RWPE2 (cell line): ENCODE measurements around the gene PEAR1.
"Not testable (repeated sequence)": the region's sequence is repeated elsewhere in the genome, so short reads cannot be mapped to it uniquely, and the experiment has no call there.

Experiments
- ATAC-seq: fragments of 200-7000 bp; cut with Tn5 transposase; 3 replicates; pipeline ENCODE4 v1.9.1; 2021; ENCODE audit warnings: low read depth
- DNase-seq: peaks from one replicate; pipeline ENCODE4 v3.0.0-alpha.2; 2020; ENCODE audit warnings: low spot score
- H3K27ac ChIP-seq: fragments of 450-650 bp; 2 replicates; pipeline ENCODE4 v1.5.1; 2017; ENCODE audit warnings: mild to moderate bottlenecking; ENCODE audit not compliant: poor library complexity, severe bottlenecking
- H3K27me3 ChIP-seq: fragments of 250-450 bp; sonication (Bioruptor Pico); 2 replicates; pipeline ENCODE4 v1.5.1; 2021; ENCODE audit warnings: mild to moderate bottlenecking, moderate library complexity; ENCODE audit not compliant: insufficient read depth, poor library complexity, severe bottlenecking
- H3K36me3 ChIP-seq: fragments of 250-450 bp; sonication (Bioruptor Pico); 2 replicates; pipeline ENCODE4 v1.5.1; 2020; ENCODE audit warnings: low read depth, mild to moderate bottlenecking, moderate library complexity
- H3K4me1 ChIP-seq: fragments of 250-450 bp; sonication (Bioruptor Pico); 2 replicates; pipeline ENCODE4 v1.5.1; 2021; ENCODE audit warnings: mild to moderate bottlenecking, moderate library complexity; ENCODE audit not compliant: insufficient read depth, poor library complexity, severe bottlenecking
- H3K4me3 ChIP-seq: fragments of 250-450 bp; sonication (Bioruptor Pico); 2 replicates; pipeline ENCODE4 v1.5.1; 2021; ENCODE audit warnings: mild to moderate bottlenecking, moderate library complexity; ENCODE audit not compliant: severe bottlenecking
- H3K9me3 ChIP-seq: fragments of 250-450 bp; sonication (Bioruptor Pico); 2 replicates; pipeline ENCODE4 v1.5.1; 2021; ENCODE audit warnings: mild to moderate bottlenecking, moderate library complexity; ENCODE audit not compliant: severe bottlenecking
- TF ChIP-seq, protein P1 (sequence below): fragments of 450-650 bp; IDR thresholded peaks from one replicate; pipeline ENCODE4 v1.5.1; 2017; ENCODE audit warnings: mild to moderate bottlenecking, moderate library complexity; ENCODE audit not compliant: poor library complexity, severe bottlenecking

Gene PEAR1

GRCh38 chr1:156926175-156926574, 32.7 kb downstream of the PEAR1 start:
- peak; percentile 37 for ATAC-seq
- H3K36me3 ChIP-seq: no peaks in the 10 kb centered on the region
- TF ChIP-seq, protein P1, sequence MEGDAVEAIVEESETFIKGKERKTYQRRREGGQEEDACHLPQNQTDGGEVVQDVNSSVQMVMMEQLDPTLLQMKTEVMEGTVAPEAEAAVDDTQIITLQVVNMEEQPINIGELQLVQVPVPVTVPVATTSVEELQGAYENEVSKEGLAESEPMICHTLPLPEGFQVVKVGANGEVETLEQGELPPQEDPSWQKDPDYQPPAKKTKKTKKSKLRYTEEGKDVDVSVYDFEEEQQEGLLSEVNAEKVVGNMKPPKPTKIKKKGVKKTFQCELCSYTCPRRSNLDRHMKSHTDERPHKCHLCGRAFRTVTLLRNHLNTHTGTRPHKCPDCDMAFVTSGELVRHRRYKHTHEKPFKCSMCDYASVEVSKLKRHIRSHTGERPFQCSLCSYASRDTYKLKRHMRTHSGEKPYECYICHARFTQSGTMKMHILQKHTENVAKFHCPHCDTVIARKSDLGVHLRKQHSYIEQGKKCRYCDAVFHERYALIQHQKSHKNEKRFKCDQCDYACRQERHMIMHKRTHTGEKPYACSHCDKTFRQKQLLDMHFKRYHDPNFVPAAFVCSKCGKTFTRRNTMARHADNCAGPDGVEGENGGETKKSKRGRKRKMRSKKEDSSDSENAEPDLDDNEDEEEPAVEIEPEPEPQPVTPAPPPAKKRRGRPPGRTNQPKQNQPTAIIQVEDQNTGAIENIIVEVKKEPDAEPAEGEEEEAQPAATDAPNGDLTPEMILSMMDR: no peak
- H3K4me3 ChIP-seq: no peak overlapping the region
- H3K9me3 ChIP-seq: no peaks in the 10 kb centered on the region
- no peak for DNase-seq
- no peaks in the 10 kb centered on the region for H3K4me1 ChIP-seq
- H3K27me3 ChIP-seq: peaks cover 41% of the 10 kb centered on the region
- H3K27ac ChIP-seq: no peak overlapping the region

DNA sequence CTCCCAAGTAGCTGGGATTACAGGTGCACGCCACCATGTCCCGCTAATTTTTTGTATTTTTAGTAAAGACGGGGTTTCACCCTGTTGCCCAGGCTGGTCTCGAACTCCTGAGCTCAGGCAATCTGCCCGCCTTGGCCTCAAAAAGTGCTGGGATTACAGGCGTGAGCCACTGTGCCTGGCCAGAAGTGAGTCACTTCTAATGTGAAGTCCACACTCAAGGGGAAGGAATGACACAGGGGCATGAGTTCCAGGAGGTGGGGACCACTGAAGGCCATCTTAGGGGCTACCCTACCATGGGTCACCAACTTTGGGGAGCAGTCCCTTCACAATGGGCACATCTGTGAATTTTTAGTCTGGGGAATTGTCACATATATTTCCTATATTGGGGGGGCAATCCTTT, 33.2 kb downstream of the PEAR1 start:
- H3K4me1 ChIP-seq, DNase-seq, H3K27ac ChIP-seq, ATAC-seq, H3K36me3 ChIP-seq, H3K4me3 ChIP-seq, H3K9me3 ChIP-seq: not testable (repeated sequence)
- peaks cover 35% of the 10 kb centered on the region for H3K27me3 ChIP-seq

- TF ChIP-seq, protein P1: peak; percentile 90
- H3K27me3 ChIP-seq: peaks cover 28% of the 10 kb centered on the region
- peak; percentile 84 for DNase-seq
- no peaks in the 10 kb centered on the region for H3K9me3 ChIP-seq
- peak overlapping the region; percentile 24 for H3K4me3 ChIP-seq
- H3K27ac ChIP-seq: no peak overlapping the region
- H3K4me1 ChIP-seq: no peaks in the 10 kb centered on the region
- peak; percentile 84 for ATAC-seq
- no peaks in the 10 kb centered on the region for H3K36me3 ChIP-seq
Observed at GRCh38 chr1:156927215-156928042, 33.9 kb downstream of the PEAR1 start.

DNA sequence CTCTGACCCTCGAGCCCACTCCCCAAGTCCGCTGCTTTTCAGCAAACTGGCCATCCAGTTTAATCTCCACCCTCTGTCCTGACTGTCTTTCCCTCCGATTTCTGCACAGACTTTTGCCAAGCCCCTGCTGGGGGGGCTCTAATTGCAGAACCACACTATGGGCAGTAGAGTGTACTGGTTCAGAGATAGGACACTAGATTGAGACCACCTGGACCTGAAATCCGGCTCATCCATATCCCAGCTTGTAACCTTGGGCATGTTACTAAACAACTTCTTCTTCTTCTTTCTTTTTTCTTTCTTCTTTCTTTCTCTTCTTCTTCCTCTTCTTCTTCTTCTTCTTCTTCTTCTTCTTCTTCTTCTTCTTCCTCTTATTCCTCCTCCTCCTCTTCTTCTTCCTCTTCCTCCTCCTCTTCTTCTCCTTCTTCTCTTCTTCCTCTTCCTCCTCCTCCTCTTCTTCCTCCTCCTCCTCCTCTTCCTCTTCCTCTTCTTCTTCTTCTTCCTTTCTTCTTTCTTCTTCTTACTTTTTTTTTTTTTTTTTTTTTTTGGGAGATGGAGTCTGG, 34.6 kb downstream of the PEAR1 start:
- Histone ChIP-seq H3K4me1 (no peaks in the 10 kb centered on the region), H3K27me3 (peaks cover 21% of the 10 kb centered on the region), H3K36me3 (no peaks in the 10 kb centered on the region), H3K9me3 (no peaks in the 10 kb centered on the region), H3K4me3 (no peak overlapping the region), H3K27ac (no peak overlapping the region)
- DNase-seq: no peak
- ATAC-seq: peak; percentile 4; the same call in 2 of the 3 replicates
- TF ChIP-seq, protein P1: peak; percentile 65

GRCh38 chr1:156929596-156930238, 36.2 kb downstream of the PEAR1 start:
- Histone ChIP-seq H3K4me1 (no peaks in the 10 kb centered on the region), H3K27ac (no peak overlapping the region), H3K36me3 (no peaks in the 10 kb centered on the region), H3K9me3 (no peaks in the 10 kb centered on the region), H3K4me3 (no peak overlapping the region), H3K27me3 (peaks cover 9% of the 10 kb centered on the region)
- ATAC-seq (no peak), DNase-seq (no peak)
- TF ChIP-seq, protein P1: no peak
